UCSD-AML1 (cell line): Measurements from ENCODE around the gene TRAPPC2B.
A peak's percentile ranks its signal among the peaks of the same experiment; 100 is the strongest.

Source experiments
- DNase-seq: peaks from one replicate; lab custom pipeline; 2025; ENCODE audit not compliant: unreplicated experiment; lab: John Stamatoyannopoulos, UW

TRAPPC2B gene

GRCh38 chr19:57362997-57363687 lies at the start of gene TRAPPC2B, which contains the start of gene ZNF547:
TRAPPC2B (plus strand) TSS chr19:57363551; CDS start chr19:57364834, 1,283 bp downstream.
ZNF547 (plus strand) TSS chr19:57363551; CDS start chr19:57368556, 5,005 bp downstream.
- peak; percentile 100 for DNase-seq

- no peak for DNase-seq
These were observed 49.2 kb upstream of the TRAPPC2B start for GRCh38 chr19:57314146-57314545.

- no peak for DNase-seq
These were observed 45.8 kb upstream of the TRAPPC2B start for GRCh38 chr19:57317503-57317902.

- no peak for DNase-seq
These were observed 43.5 kb upstream of the TRAPPC2B start for GRCh38 chr19:57319869-57320179.

- DNase-seq: peak; percentile 96
These were observed 42.9 kb upstream of the TRAPPC2B start, which contains the start of gene ZNF543 for GRCh38 chr19:57320180-57321084. ZNF543 (plus strand) TSS chr19:57320472; CDS start chr19:57320854, 382 bp downstream.

GRCh38 chr19:57321116-57321515 lies 42.2 kb upstream of the TRAPPC2B start:
- DNase-seq: no peak

GRCh38 chr19:57321751-57322150 lies 41.6 kb upstream of the TRAPPC2B start:
- peak; percentile 16 for DNase-seq

GRCh38 chr19:57324992-57325391 lies 38.4 kb upstream of the TRAPPC2B start:
- no peak for DNase-seq

- no peak for DNase-seq
These were observed 35.4 kb upstream of the TRAPPC2B start for GRCh38 chr19:57327993-57328392.

- no peak for DNase-seq
These were observed 29.2 kb upstream of the TRAPPC2B start for GRCh38 chr19:57334191-57334590.

- DNase-seq: no peak
These were observed 24.5 kb upstream of the TRAPPC2B start for GRCh38 chr19:57338877-57339276.

GRCh38 chr19:57342582-57342981 lies 20.8 kb upstream of the TRAPPC2B start:
- DNase-seq: no peak

- DNase-seq: no peak
These were observed 15.2 kb upstream of the TRAPPC2B start for GRCh38 chr19:57348136-57348535.

- peak; percentile 86 for DNase-seq
These were observed 12.2 kb upstream of the TRAPPC2B start, which contains the start of gene ZNF304 for GRCh38 chr19:57350877-57351805. ZNF304 (plus strand) TSS chr19:57351271; CDS start chr19:57351665, 394 bp downstream.

- DNase-seq: no peak
These were observed 11.5 kb upstream of the TRAPPC2B start for GRCh38 chr19:57351867-57352266.

- DNase-seq: no peak
These were observed 7.4 kb upstream of the TRAPPC2B start for GRCh38 chr19:57355916-57356315.

- DNase-seq: no peak
These were observed 5.9 kb upstream of the TRAPPC2B start for GRCh38 chr19:57357406-57357805.

- no peak for DNase-seq
These were observed 4.1 kb upstream of the TRAPPC2B start for GRCh38 chr19:57359300-57359699.

- DNase-seq: no peak
These were observed 932 bp upstream of the TRAPPC2B start for GRCh38 chr19:57362419-57362818.

GRCh38 chr19:57363688-57364181 lies 384 bp downstream of the TRAPPC2B start:
- DNase-seq: no peak

GRCh38 chr19:57366776-57367175 lies 3.4 kb downstream of the TRAPPC2B start:
- no peak for DNase-seq
